GM13977 (cell line): ENCODE data around the gene CAMK1G.
A peak's percentile ranks its signal among the peaks of the same experiment; 100 is the strongest.

Source experiments
- DNase-seq: peaks from one replicate; pipeline ENCODE4 v3.0.0; 2012; ENCODE audit warnings: low spot score
- in situ Hi-C: fragments of 300-500 bp; cut with MboI; formaldehyde crosslinking; loops from one replicate; pipeline ENCODE4 v1.12.0; 2022; ENCODE audit warnings: low sequenced_read_pairs, low pct_unique_long_range_greater_than_20kb, mixed read lengths, inconsistent platforms; ENCODE audit not compliant: unreplicated experiment
- TF ChIP-seq, protein P1 (sequence below): IDR thresholded peaks from 2 replicates; pipeline ENCODE4 v1.5.1; 2012; ENCODE audit warnings: mild to moderate bottlenecking, control low read depth; ENCODE audit not compliant: insufficient read depth; ENCODE audit errors: extremely low read depth, missing control alignments

CAMK1G gene

GRCh38 chr1:209576392-209577197 lies 6.9 kb upstream of the CAMK1G start:
- in situ Hi-C loops = loop anchor here (10.0 kb wide), 1 partner anchor 118 kb away; no protein-coding TSS in a partner anchor
- peak; percentile 75 for DNase-seq

DNA sequence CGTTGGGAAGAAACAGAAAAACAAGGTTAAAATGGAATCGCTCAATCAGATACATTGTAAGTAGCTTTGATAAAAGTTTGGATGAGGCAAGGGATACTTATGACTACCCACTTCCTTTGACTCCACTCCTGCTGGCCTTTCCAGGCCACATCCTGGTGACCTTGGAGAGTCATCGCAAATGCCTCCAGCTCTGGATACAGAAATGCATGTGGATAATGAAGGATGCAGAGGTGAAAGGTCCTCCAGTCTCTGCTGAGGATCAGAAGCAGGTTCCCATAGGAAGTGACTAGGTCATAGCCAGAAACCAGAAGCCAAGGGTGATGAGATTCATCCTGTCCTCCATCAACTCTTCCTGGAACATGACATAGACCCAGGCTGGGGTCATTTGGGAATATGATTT lies 6.2 kb upstream of the CAMK1G start:
- in situ Hi-C loops = loop anchor here (10.0 kb wide), 1 partner anchor 117 kb away; no protein-coding TSS in a partner anchor
- TF ChIP-seq, protein P1, sequence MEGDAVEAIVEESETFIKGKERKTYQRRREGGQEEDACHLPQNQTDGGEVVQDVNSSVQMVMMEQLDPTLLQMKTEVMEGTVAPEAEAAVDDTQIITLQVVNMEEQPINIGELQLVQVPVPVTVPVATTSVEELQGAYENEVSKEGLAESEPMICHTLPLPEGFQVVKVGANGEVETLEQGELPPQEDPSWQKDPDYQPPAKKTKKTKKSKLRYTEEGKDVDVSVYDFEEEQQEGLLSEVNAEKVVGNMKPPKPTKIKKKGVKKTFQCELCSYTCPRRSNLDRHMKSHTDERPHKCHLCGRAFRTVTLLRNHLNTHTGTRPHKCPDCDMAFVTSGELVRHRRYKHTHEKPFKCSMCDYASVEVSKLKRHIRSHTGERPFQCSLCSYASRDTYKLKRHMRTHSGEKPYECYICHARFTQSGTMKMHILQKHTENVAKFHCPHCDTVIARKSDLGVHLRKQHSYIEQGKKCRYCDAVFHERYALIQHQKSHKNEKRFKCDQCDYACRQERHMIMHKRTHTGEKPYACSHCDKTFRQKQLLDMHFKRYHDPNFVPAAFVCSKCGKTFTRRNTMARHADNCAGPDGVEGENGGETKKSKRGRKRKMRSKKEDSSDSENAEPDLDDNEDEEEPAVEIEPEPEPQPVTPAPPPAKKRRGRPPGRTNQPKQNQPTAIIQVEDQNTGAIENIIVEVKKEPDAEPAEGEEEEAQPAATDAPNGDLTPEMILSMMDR = no peak
- DNase-seq = no peak

More at GRCh38 chr1:209576392-209577197, 6.9 kb upstream of the CAMK1G start:
- TF ChIP-seq, protein P1 = peak; percentile 96

- TF ChIP-seq, protein P1 = no peak
- no peak for DNase-seq
- in situ Hi-C loops = no loop called here
Observed at GRCh38 chr1:209580577-209580976, 2.9 kb upstream of the CAMK1G start.

GRCh38 chr1:209584231-209584672 lies 738 bp downstream of the CAMK1G start:
- in situ Hi-C loops = no loop called here

DNA sequence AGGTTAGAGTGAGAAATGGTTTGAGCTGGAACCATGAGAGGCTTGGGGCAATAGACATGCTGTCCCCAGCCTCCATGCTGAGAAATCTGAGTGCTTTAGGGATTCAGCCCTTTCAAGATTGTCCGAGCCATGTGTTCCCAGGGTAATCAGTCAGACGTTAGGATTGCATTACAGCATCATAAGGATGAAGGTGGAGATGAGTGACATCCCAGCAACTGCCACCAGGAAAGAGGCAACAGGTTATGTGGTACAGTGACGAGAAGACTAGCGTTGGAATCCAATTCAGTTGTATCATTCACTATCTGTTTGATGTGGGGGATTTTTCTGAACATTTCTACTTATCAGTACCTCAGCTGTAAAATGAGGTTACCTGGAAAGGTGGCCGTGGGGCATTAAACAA lies 1.7 kb downstream of the CAMK1G start:
- TF ChIP-seq, protein P1 = no peak
- DNase-seq = no peak
- in situ Hi-C loops = no loop called here

More at GRCh38 chr1:209584231-209584672, 738 bp downstream of the CAMK1G start:
- DNase-seq = no peak
- TF ChIP-seq, protein P1 = no peak

DNA sequence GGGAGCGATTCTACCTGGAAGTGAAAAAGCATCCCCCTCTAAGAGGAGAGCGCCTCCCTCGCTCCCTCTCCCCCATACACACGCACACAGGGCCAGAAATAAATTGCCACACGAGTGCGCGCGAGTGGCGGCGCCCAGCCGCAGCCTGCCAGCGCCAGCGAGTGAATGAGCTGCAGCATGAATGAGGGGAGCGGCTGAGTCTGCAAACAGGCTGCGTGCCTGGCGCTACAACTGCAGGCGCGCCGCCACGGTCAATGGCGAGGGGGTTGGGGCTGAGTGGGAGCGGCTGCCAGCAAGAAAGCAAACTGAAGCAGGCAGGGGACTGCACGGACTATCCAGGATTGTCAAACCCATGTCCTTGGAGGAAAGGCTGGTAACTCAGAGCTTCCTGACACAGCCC lies 2.2 kb downstream of the CAMK1G start:
- DNase-seq = no peak
- in situ Hi-C loops = no loop called here
- TF ChIP-seq, protein P1 = no peak
